A673 (cell line): ENCODE data around the gene RNF44.

Experiments
- EZH2 ChIP-seq: fragments of 200-600 bp; sonication (generic); IDR thresholded peaks from 2 replicates; pipeline ENCODE4 v1.6.1; 2017; ENCODE audit warnings: borderline replicate concordance, low read depth, mild to moderate bottlenecking, mixed read lengths, antibody characterized with exemption, low read length; ENCODE audit not compliant: poor library complexity, severe bottlenecking
- TF ChIP-seq, protein P1 (sequence below): fragments of 300-800, 200-600 bp; sonication (generic); conservative IDR thresholded peaks from 2 replicates; pipeline ENCODE4 v1.5.1; 2017; ENCODE audit warnings: low read depth, mild to moderate bottlenecking, antibody characterized with exemption, low read length, moderate library complexity, mixed read lengths

- TF ChIP-seq, protein P1, sequence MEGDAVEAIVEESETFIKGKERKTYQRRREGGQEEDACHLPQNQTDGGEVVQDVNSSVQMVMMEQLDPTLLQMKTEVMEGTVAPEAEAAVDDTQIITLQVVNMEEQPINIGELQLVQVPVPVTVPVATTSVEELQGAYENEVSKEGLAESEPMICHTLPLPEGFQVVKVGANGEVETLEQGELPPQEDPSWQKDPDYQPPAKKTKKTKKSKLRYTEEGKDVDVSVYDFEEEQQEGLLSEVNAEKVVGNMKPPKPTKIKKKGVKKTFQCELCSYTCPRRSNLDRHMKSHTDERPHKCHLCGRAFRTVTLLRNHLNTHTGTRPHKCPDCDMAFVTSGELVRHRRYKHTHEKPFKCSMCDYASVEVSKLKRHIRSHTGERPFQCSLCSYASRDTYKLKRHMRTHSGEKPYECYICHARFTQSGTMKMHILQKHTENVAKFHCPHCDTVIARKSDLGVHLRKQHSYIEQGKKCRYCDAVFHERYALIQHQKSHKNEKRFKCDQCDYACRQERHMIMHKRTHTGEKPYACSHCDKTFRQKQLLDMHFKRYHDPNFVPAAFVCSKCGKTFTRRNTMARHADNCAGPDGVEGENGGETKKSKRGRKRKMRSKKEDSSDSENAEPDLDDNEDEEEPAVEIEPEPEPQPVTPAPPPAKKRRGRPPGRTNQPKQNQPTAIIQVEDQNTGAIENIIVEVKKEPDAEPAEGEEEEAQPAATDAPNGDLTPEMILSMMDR = 0 out of 2 replicates have a peak, but pooled peaks have one; percentile 11
- no peak for TF ChIP-seq EZH2
These were observed 22.5 kb upstream of the RNF44 start for GRCh38 chr5:176559683-176560082.
